IPS-20b (cell line): Measurements from ENCODE around the gene HMGXB3.

Source experiments
- H3K27ac ChIP-seq: one replicate; pipeline ENCODE4 v1.5.1; 2013; ENCODE audit warnings: low read length
- H3K27me3 ChIP-seq: 2 replicates; pipeline ENCODE4 v1.6.1; 2013; ENCODE audit warnings: mild to moderate bottlenecking, low read length, inconsistent platforms; ENCODE audit not compliant: insufficient read depth
- H3K36me3 ChIP-seq: 2 replicates; pipeline ENCODE4 v1.6.1; 2013; ENCODE audit warnings: low read depth, mild to moderate bottlenecking, inconsistent platforms, low read length, moderate library complexity; ENCODE audit not compliant: insufficient read depth
- H3K4me1 ChIP-seq: 2 replicates; pipeline ENCODE4 v1.6.1; 2013; ENCODE audit warnings: mild to moderate bottlenecking, control low read depth, inconsistent platforms, low read length, moderate library complexity; ENCODE audit not compliant: insufficient read depth
- H3K4me3 ChIP-seq: 2 replicates; pipeline ENCODE4 v1.5.1; 2013; ENCODE audit warnings: mild to moderate bottlenecking, low read length, inconsistent platforms
- H3K9ac ChIP-seq: 2 replicates; pipeline ENCODE4 v1.6.1; 2013; ENCODE audit warnings: low read depth, mild to moderate bottlenecking, inconsistent platforms, low read length, moderate library complexity
- H3K9me3 ChIP-seq: 2 replicates; pipeline ENCODE4 v1.6.1; 2013; ENCODE audit warnings: mild to moderate bottlenecking, low read depth, low read length, inconsistent platforms; ENCODE audit not compliant: insufficient read depth

The HMGXB3 gene, protein sequence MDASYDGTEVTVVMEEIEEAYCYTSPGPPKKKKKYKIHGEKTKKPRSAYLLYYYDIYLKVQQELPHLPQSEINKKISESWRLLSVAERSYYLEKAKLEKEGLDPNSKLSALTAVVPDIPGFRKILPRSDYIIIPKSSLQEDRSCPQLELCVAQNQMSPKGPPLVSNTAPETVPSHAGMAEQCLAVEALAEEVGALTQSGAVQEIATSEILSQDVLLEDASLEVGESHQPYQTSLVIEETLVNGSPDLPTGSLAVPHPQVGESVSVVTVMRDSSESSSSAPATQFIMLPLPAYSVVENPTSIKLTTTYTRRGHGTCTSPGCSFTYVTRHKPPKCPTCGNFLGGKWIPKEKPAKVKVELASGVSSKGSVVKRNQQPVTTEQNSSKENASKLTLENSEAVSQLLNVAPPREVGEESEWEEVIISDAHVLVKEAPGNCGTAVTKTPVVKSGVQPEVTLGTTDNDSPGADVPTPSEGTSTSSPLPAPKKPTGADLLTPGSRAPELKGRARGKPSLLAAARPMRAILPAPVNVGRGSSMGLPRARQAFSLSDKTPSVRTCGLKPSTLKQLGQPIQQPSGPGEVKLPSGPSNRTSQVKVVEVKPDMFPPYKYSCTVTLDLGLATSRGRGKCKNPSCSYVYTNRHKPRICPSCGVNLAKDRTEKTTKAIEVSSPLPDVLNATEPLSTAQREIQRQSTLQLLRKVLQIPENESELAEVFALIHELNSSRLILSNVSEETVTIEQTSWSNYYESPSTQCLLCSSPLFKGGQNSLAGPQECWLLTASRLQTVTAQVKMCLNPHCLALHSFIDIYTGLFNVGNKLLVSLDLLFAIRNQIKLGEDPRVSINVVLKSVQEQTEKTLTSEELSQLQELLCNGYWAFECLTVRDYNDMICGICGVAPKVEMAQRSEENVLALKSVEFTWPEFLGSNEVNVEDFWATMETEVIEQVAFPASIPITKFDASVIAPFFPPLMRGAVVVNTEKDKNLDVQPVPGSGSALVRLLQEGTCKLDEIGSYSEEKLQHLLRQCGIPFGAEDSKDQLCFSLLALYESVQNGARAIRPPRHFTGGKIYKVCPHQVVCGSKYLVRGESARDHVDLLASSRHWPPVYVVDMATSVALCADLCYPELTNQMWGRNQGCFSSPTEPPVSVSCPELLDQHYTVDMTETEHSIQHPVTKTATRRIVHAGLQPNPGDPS (N-terminal part only)

DNA sequence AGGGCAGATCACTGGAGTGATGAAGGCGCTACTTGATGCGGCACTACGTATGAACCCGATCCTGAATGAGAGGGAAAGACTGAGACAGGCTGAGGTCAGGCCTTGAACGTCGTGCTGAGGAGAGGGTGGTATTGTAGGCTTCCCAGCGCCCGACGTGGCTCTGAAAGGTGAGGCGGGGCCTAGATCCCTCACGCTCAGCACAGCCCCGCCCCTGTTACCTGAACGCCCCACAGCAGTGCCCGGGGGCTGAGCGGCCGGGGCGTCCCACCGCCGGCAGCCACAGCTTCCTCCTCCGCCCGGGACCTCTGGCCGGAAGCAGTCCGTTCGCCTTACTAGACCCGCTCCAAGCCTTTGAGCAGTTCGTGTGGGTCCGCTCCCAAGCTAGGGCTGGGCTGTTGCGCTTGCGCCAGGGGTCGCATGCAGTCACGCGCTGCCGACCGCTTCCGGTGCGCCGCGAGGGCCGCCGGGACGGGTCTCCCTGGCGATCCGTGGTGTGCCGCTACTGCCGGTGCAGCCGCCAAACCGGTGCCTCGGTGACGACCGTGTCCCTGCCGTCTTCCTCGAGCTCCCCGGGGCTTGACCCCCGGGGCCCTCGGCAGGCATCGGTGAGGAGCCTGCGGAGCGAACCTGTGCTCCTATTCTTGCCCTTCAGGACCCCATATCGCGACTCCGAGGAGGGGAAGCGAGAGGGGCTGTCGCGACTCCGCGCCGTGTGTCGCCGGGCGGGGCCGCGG lies at the start of gene HMGXB3, which contains the start of gene TIGD6:
Gene HMGXB3, plus strand, starts transcription at position 484 of the 734 bp plus-strand sequence. CDS start 4,114 bp downstream, outside the sequence.
Gene TIGD6, minus strand, starts transcription at position 399 of the 734 bp plus-strand sequence. CDS start 4,306 bp downstream, outside the sequence.
- H3K27ac ChIP-seq = peak within 1 kb of the TSS; percentile 26
- H3K4me3 ChIP-seq = peak within 1 kb of the TSS; percentile 89
- no peaks in the 10 kb centered on the region for H3K9me3 ChIP-seq
- H3K4me1 ChIP-seq = peaks cover 14% of the 10 kb centered on the region
- 0 out of 2 replicates have a peak, but pooled peaks cover 3% of the 10 kb centered on the region for H3K27me3 ChIP-seq
- H3K9ac ChIP-seq = peak within 1 kb of the TSS; percentile 85
- H3K36me3 ChIP-seq = peaks cover 13% of the 10 kb centered on the region

DNA sequence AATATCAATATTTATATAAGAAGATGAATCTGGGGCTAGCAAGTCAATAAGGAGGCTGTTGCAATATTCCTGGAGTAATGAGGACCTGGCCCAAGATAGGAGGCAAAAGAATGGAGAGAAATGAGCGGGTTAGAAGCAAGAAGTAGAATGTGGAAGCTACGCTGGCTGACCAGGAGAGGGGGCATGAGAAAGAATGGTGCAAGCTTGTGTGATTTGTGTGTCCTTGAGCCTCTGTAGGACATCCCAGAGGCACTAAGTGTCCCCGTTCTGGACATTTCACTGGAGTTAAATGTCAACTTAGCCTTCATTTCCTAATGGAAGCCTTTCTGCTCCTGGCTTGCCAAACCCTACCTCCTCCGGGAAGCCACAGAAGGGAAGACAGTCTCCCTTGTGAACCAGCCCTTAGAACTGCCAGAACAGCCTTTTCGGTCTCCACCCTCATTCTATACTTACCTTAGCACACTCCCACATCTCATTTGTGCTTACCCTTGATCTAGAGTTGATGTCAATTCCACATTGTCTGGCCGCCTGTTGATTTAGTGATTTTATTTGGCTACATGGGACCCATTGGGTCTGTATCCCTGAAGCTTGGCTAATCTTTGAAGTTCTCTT lies 49.3 kb upstream of the HMGXB3 start:
- Histone ChIP-seq H3K27me3 (no peaks in the 10 kb centered on the region), H3K4me1 (no peaks in the 10 kb centered on the region), H3K4me3 (no peak overlapping the region), H3K9me3 (no peaks in the 10 kb centered on the region), H3K36me3 (no peaks in the 10 kb centered on the region), H3K27ac (no peak overlapping the region), H3K9ac (no peak overlapping the region)

DNA sequence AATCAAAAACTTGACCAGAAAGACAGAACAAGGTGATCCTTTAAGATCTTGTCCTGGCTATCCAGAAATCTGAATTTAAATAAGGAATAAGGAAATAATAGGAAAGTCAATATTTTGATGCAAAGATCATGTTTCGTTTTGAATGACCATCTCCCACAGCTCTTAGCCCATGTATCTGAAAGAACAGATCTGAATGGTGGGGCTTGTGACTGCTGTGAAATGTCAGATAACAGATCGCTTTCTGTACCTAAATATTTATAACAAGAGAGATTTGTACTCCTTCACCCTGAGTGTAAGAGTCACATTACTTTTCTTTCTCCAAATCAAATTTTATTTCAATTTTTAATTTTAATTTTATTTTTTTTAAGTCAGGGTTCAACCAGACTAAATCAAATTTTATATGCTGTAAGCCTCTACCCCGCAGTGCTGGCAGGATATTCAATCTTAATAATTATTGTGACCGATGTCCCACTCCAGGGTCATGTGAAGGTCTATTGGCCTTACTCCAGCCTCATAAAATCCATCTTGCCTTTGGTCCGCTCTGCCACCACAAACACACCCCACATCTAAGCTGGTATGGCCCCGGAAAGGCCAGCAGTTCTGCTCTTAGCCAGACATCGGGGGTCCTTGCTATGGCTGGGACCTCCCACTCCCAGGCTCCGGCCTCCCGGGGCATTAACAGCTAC lies 47.0 kb upstream of the HMGXB3 start:
- Histone ChIP-seq H3K4me3 (no peak overlapping the region), H3K27ac (no peak overlapping the region), H3K4me1 (no peaks in the 10 kb centered on the region), H3K9ac (no peak overlapping the region), H3K9me3 (no peaks in the 10 kb centered on the region), H3K27me3 (no peaks in the 10 kb centered on the region), H3K36me3 (no peaks in the 10 kb centered on the region)

DNA sequence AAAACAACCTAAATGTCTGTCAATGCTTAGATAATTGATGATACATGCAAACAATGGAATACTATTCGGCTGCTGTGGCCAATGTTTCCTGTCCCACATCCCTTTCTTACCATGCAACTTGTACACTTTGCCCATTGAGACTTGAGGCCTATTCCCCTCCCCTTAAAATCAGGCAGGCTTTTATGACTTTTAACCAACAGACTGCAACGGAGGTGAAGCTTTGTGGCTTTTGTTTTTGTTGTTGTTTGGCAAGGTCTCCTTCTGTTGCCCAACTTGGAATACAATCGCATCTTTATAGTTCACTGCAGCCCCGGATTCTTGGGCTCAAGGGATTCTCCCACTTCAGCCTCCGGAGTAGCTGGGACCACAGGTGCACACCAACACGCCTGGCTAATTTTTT lies 45.7 kb upstream of the HMGXB3 start:
- H3K36me3 ChIP-seq = no peaks in the 10 kb centered on the region
- no peaks in the 10 kb centered on the region for H3K27me3 ChIP-seq
- H3K9ac ChIP-seq = no peak overlapping the region
- peaks cover 4% of the 10 kb centered on the region; the same call in 1 of the 2 replicates for H3K4me1 ChIP-seq
- no peaks in the 10 kb centered on the region for H3K9me3 ChIP-seq
- H3K4me3 ChIP-seq = no peak overlapping the region
- H3K27ac ChIP-seq = no peak overlapping the region

DNA sequence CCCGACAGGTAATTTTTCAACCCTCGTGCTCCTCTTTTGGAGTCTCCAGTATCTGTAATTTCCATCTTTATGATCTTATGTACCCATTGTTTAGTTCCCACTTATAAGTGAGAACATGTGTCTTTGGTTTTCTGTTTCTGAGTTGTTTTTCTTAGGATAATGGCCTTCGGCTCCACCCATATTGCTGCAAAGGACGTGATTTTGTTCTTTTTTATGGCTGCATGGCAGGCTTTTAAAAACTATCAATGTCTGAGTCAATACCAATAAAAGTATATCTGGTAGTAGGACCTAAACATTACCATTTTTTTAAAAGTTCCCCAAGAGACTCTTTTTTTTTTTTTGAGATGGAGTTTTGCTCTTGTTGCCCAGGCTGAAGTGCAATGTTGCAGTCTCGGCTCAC lies 43.9 kb upstream of the HMGXB3 start:
- Histone ChIP-seq H3K9me3 (no peaks in the 10 kb centered on the region), H3K4me3 (no peak overlapping the region), H3K4me1 (peaks cover 9% of the 10 kb centered on the region; the same call in 1 of the 2 replicates), H3K27ac (no peak overlapping the region), H3K36me3 (no peaks in the 10 kb centered on the region), H3K9ac (no peak overlapping the region), H3K27me3 (peaks cover 6% of the 10 kb centered on the region)

DNA sequence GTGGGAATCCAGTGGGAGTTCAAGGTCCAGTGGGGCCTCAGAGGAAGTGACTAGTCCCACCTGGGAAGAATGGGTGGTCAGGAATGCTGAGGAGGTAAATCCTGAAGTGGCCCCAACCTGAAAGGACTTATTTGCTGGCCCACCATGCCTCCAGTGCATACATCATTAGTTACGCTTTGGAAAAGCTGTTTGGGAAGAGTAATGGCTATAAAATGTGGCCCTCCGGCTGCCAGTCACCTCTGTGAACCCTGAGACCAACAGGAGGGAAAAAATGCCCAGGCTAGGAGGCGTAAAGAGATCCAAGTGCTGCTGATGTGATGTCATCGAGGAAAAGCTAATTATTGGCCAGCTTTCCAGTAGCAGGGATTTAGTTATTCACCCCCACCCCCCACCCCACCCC lies 42.7 kb upstream of the HMGXB3 start:
- H3K4me3 ChIP-seq = no peak overlapping the region
- peaks cover 9% of the 10 kb centered on the region; the same call in 1 of the 2 replicates for H3K4me1 ChIP-seq
- H3K9ac ChIP-seq = no peak overlapping the region
- no peaks in the 10 kb centered on the region for H3K36me3 ChIP-seq
- no peaks in the 10 kb centered on the region for H3K9me3 ChIP-seq
- no peak overlapping the region for H3K27ac ChIP-seq
- H3K27me3 ChIP-seq = peaks cover 10% of the 10 kb centered on the region

DNA sequence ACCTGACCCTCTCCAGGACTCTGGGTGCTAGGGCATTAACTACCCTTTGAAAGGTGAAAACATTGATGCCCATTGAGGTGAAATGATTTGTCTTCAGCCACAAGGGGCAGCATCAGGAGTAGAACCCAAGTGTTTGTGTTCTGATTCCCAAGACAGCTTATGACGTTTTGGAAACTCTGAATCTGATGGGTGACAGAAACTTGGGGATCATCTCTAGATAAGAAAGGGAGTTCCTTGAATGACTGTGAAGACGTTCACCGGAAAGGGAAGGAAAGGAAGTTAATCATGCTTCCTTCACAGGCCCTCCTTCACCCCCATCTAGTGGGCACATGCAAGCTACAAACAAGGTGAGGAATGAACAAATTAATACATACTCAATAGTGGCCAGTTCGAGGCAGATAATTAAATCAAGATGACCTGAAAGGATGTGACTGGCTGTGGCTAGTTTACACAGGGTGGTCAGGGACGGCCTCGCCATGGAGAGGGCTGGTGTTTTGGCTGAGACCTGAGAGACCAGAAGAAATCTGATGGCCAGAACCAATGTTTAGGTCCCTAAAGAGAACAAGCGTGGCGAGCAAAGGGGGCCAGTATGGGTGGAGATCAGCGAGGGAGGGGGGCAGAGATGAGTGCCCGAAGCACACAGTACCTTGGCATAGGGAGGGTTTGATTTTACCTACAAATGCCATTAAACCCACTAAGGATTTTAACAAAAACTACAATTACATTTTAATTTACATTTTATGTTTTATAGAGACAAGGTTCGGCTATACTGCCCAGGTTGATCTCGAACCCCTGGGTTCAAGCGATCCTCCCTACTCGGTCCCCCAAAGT lies 40.9 kb upstream of the HMGXB3 start:
- Histone ChIP-seq H3K27ac (no peak overlapping the region), H3K4me3 (peak overlapping the region; percentile 86)

DNA sequence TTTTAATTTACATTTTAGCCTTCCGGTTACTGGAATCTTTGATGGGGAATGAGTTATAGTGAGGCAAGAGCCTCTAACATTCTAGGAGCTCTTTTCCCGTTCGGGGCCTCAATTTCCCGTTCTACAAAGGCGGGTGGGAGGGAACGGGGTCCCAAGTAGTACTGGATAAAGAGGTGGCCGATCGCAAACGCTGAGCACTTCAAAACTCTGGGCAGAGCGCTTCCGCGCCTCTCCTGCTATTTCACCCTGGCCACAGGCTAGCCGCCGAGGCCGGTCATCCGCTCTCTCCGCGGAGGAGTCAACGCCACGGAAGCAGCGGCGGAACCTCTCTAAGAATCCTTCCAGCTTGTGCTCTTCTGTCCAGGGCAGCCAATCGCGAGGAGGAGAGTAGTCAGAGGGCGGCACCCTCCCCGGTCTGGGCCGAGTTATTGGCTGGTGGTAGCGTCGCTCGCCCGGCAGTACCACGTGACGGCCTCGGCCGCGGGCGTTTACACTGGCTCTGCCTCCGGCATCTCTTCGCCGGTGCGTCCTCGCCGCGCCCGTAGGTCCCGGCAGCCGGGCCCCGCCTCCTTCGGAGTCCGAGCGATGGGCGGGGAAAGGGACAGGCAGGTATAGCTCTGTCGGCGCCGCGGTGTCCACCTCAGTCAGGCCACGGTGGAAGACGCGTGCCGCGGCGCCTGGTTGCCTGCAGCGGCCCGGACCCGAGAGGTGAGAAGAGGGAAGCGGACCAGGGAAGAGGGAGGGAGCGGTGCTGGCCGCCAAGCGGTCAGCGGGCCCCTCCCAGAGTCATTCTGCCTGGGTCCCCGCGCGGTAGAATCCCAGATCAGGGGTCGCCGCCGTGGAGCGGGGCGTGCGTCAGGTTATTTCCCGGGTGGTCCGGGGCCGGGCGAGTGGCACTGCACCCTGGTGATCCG lies 40.0 kb upstream of the HMGXB3 start, which contains the start of gene SLC26A2:
Gene SLC26A2, plus strand, starts transcription at position 487 of the 914 bp plus-strand sequence. CDS start 16,895 bp downstream, outside the sequence.
- Histone ChIP-seq H3K9me3 (no peaks in the 10 kb centered on the region), H3K27me3 (peaks cover 10% of the 10 kb centered on the region), H3K4me1 (peaks cover 9% of the 10 kb centered on the region; the same call in 1 of the 2 replicates), H3K9ac (peak within 1 kb of the TSS; percentile 89), H3K36me3 (no peaks in the 10 kb centered on the region), H3K4me3 (peak within 1 kb of the TSS; percentile 86), H3K27ac (no peak within 1 kb of the TSS)

More for the DNA sequence above, 40.9 kb upstream of the HMGXB3 start:
- H3K4me1 ChIP-seq = peaks cover 9% of the 10 kb centered on the region; the same call in 1 of the 2 replicates
- peak overlapping the region; percentile 89 for H3K9ac ChIP-seq
- no peaks in the 10 kb centered on the region for H3K36me3 ChIP-seq
- no peaks in the 10 kb centered on the region for H3K9me3 ChIP-seq
- peaks cover 10% of the 10 kb centered on the region for H3K27me3 ChIP-seq

DNA sequence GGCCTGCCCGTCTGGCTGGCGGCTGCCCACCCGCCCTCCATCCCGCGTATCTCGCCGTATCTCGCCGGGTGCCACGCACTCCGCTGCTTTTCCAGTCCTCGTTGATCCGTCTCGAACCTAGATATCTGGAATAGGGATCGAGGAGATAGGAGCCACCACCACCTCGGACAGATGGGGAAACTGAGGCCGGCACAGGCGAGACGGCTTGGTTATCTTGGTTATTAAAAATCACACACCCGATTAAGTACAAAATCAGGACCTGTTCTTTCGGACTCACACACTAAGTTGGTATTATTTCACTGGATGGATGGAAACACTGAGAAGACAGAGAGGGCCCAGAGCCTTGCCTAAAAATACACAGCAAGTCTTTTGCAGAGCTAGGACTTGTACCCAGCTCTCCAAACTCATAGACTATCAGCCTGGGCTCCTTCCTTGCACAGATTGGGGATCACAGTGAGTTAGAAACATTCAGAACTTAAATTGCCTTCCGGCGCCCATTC lies 39.3 kb upstream of the HMGXB3 start:
- no peak overlapping the region for H3K27ac ChIP-seq
- no peaks in the 10 kb centered on the region for H3K9me3 ChIP-seq
- peaks cover 10% of the 10 kb centered on the region for H3K27me3 ChIP-seq
- H3K4me1 ChIP-seq = peaks cover 9% of the 10 kb centered on the region; the same call in 1 of the 2 replicates
- no peaks in the 10 kb centered on the region for H3K36me3 ChIP-seq
- H3K4me3 ChIP-seq = peak overlapping the region; percentile 86
- peak overlapping the region; percentile 66; the same call in 1 of the 2 replicates for H3K9ac ChIP-seq
